Measurements from ENCODE around the gene HES5. TPM values are rescaled to one million over a fixed set of nuclear protein-coding genes. Genes with fewer than 3 reads are reported as not detected.
"Not testable (repeated sequence)": the region's sequence is repeated elsewhere in the genome, so short reads cannot be mapped to it uniquely, and the experiment has no call there.

Gene HES5
- total and polyA plus RNA-seq, 2 experiments from 2014 or later = 0.16 to 0.21 TPM

- Mint-ChIP-seq H3K27me3 (ENCODE audit: insufficient read depth, low read depth, poor library complexity) (peaks cover 2% of the 10 kb centered on the region), H3K27ac (no peak overlapping the region), H3K9me3 (no peaks in the 10 kb centered on the region), H3K4me3 (no peak overlapping the region), H3K4me1 (peaks cover 7% of the 10 kb centered on the region; the same call in 2 of the 3 replicates), H3K36me3 (ENCODE audit: low read depth) (no peaks in the 10 kb centered on the region)
- TF ChIP-seq JUNB (IDR thresholded peaks at IDR 0.05; ENCODE audit: unreplicated experiment) (no peak), STAT1 (IDR thresholded peaks at IDR 0.05; ENCODE audit: unreplicated experiment) (no peak), EZH2 (IDR thresholded peaks at IDR 0.05; ENCODE audit: low read depth, unreplicated experiment) (no peak), CREB1 (CRISPR knock-in tag; IDR thresholded peaks at IDR 0.05; ENCODE audit: low read depth) (no peak), REST (IDR thresholded peaks at IDR 0.05; ENCODE audit: unreplicated experiment) (no peak), ZNF462 (CRISPR knock-in tag; IDR thresholded peaks at IDR 0.05) (no peak), ETS1 (IDR thresholded peaks at IDR 0.05) (no peak), POLR2AphosphoS5 (IDR thresholded peaks at IDR 0.05; ENCODE audit: low read depth) (no peak), EZH2phosphoT487 (IDR thresholded peaks at IDR 0.05; ENCODE audit: unreplicated experiment) (no peak), ZNF331 (CRISPR knock-in tag; IDR thresholded peaks at IDR 0.05; ENCODE audit: low read depth) (no peak)
- Histone ChIP-seq H3K27me3 (ENCODE audit: insufficient read depth) (no peaks in the 10 kb centered on the region), H3K79me2 (replicated peaks; ENCODE audit: insufficient read depth) (no peaks in the 10 kb centered on the region), H3K27ac (ENCODE audit: low read depth) (no peak overlapping the region), H3K4me1 (ENCODE audit: insufficient read depth) (no peaks in the 10 kb centered on the region), H2AFZ (no peak overlapping the region), H4K20me1 (replicated peaks; ENCODE audit: insufficient read depth) (no peaks in the 10 kb centered on the region), H3F3A (replicated peaks; ENCODE audit: low read depth) (no peaks in the 10 kb centered on the region), H3K4me3 (no peak overlapping the region), H3K4me2 (no peak overlapping the region), H3K36me3 (ENCODE audit: insufficient read depth) (no peaks in the 10 kb centered on the region), H3K9me2 (ENCODE audit: insufficient read depth) (no peaks in the 10 kb centered on the region)
- no peak for DNase-seq (ENCODE audit: low spot score)
- ATAC-seq = no peak
Measured at GRCh38 chr1:2553871-2554620, 24.0 kb upstream of the HES5 start.

- H3K9me3 Mint-ChIP-seq; H3K4me2 ChIP-seq; H3K27me3 Mint-ChIP-seq (ENCODE audit: insufficient read depth, low read depth, poor library complexity); H3K27me3 ChIP-seq (ENCODE audit: insufficient read depth); H3K36me3 ChIP-seq (ENCODE audit: insufficient read depth); H2AFZ ChIP-seq; H3K4me3 ChIP-seq; H3K79me2 ChIP-seq (replicated peaks; ENCODE audit: insufficient read depth); H3K4me3 Mint-ChIP-seq; H4K20me1 ChIP-seq (replicated peaks; ENCODE audit: insufficient read depth); H3K9me2 ChIP-seq (ENCODE audit: insufficient read depth); H3K27ac Mint-ChIP-seq; H3K4me1 Mint-ChIP-seq; ATAC-seq; H3K4me1 ChIP-seq (ENCODE audit: insufficient read depth); DNase-seq (ENCODE audit: low spot score); H3K27ac ChIP-seq (ENCODE audit: low read depth); H3F3A ChIP-seq (replicated peaks; ENCODE audit: low read depth); H3K36me3 Mint-ChIP-seq (ENCODE audit: low read depth): not testable (repeated sequence)
Measured at GRCh38 chr1:2553076-2553475, 23.0 kb upstream of the HES5 start.
